Stimulated activated CD8-positive, alpha-beta memory T cell treated with anti-CD3 and anti-CD28 coated beads, Interleukin-12 subunit alpha, Interleukin-12 subunit beta, amount 100 ng/mL, for 24 hours (primary cell): ENCODE results near the gene THAP11.

Experiments
- DNase-seq: peaks from one replicate; pipeline ENCODE4 v3.0.0-alpha.2; 2020; ENCODE audit errors: extremely low read depth

The THAP11 gene

GRCh38 chr16:67883146-67883871 lies 41.2 kb downstream of the THAP11 start:
- no peak for DNase-seq

DNA sequence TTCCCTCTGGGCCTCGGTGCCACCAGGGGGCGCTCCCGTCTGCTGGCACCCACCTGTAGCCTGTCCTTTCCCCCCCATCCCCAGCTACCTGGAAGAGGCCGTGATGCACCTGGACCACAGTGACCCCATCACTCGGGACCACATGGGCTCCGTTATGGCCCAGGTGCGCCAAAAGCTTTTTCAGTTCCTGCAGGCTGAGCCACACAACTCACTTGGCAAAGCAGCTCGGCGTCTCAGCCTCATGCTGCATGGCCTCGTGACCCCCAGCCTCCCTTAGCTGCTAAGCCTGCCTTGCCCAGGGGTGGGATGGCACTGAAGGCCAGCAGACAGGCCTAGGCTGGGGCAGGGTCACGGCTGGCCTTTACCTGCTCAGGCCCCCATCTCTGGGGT lies 41.7 kb downstream of the THAP11 start:
- DNase-seq, result peak; percentile 43

GRCh38 chr16:67884684-67885083 lies 42.6 kb downstream of the THAP11 start, which contains the start of gene NRN1L:
NRN1L (plus strand) TSS chr16:67884885; CDS start chr16:67884904, 19 bp downstream.
- DNase-seq, result no peak

DNA sequence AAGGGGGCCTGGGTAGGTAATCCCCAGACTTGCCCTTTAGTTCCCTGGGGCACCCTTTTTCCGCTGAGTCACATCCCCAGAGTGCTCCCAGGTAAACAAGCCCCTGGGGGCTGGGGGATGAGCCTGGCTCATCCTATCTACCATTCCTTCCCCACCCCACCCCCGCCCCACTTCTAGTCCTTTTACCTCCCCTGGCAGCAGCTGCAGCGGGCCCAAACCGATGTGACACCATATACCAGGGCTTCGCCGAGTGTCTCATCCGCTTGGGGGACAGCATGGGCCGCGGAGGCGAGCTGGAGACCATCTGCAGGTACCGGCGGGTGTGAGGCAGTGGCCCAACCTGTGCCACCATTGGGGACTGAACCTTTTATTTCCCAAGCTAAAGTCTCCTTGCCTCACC lies 43.4 kb downstream of the THAP11 start:
- DNase-seq, result no peak

DNA sequence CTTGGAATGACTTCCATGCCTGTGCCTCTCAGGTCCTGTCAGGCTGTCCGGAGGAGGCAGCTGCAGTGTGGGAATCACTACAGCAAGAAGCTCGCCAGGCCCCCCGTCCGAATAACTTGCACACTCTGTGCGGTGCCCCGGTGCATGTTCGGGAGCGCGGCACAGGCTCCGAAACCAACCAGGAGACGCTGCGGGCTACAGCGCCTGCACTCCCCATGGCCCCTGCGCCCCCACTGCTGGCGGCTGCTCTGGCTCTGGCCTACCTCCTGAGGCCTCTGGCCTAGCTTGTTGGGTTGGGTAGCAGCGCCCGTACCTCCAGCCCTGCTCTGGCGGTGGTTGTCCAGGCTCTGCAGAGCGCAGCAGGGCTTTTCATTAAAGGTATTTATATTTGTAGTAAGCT lies 43.9 kb downstream of the THAP11 start:
- DNase-seq, result no peak

- DNase-seq, result no peak
These were observed 44.3 kb downstream of the THAP11 start for GRCh38 chr16:67886387-67886786.

GRCh38 chr16:67888331-67888730 lies 46.2 kb downstream of the THAP11 start:
- DNase-seq, result no peak

- DNase-seq, result no peak
These were observed 50.3 kb downstream of the THAP11 start for GRCh38 chr16:67892375-67892774.

GRCh38 chr16:67892899-67893742 lies 51.0 kb downstream of the THAP11 start, which contains the start of gene PSKH1:
PSKH1 (plus strand) TSS chr16:67893254; CDS start chr16:67908750, 15,496 bp downstream.
- peak; percentile 85 for DNase-seq
